Small intestine (tissue), 16 donors: ENCODE results near the gene NDUFA9. TPM values are rescaled to one million over a fixed set of nuclear protein-coding genes. Genes with fewer than 3 reads are reported as not detected.

ENCODE experiments used
- DNase-seq, 2 donors: peaks; one replicate each; pipeline versions ENCODE4 v3.0.0 to v3.0.0-alpha.2; 2013
- FAIRE-seq: peaks from 2 replicates; lab custom pipeline; 2012; peaks lifted over from hg19 to GRCh38; lab: Jason Lieb, UNC
- H3K27ac ChIP-seq, 3 donors: one replicate each; pipeline ENCODE4 v1.5.1; 2013; ENCODE audit warnings: low read length in 2 of 3, mild to moderate bottlenecking in 2 of 3, control low read depth in 1 of 3, inconsistent platforms in 1 of 3, low read depth in 1 of 3, moderate library complexity in 1 of 3
- H3K27me3 ChIP-seq, 3 donors: one replicate each; pipeline ENCODE4 v1.6.1; 2013; ENCODE audit warnings: low read length in 3 of 3, inconsistent platforms in 1 of 3; ENCODE audit not compliant: control insufficient read depth in 3 of 3, insufficient read depth in 3 of 3
- H3K36me3 ChIP-seq, 3 donors: one replicate each; pipeline ENCODE4 v1.6.1; 2013; ENCODE audit warnings: low read length in 3 of 3, inconsistent platforms in 1 of 3, low read depth in 1 of 3, mild to moderate bottlenecking in 1 of 3, moderate library complexity in 1 of 3; ENCODE audit not compliant: control insufficient read depth in 3 of 3, insufficient read depth in 2 of 3
- H3K4me1 ChIP-seq, 3 donors: one replicate each; pipeline ENCODE4 v1.6.1; 2013; ENCODE audit warnings: low read length in 2 of 3, inconsistent platforms in 1 of 3, low read depth in 1 of 3, mild to moderate bottlenecking in 1 of 3, moderate library complexity in 1 of 3; ENCODE audit not compliant: control insufficient read depth in 3 of 3, insufficient read depth in 2 of 3
- H3K4me3 ChIP-seq, 3 donors: one replicate each; pipeline ENCODE4 v1.5.1; 2013; ENCODE audit warnings: low read length in 3 of 3, control low read depth in 1 of 3, inconsistent platforms in 1 of 3, low read depth in 1 of 3, mild to moderate bottlenecking in 1 of 3, moderate library complexity in 1 of 3
- H3K9me3 ChIP-seq, 2 donors: one replicate each; pipeline ENCODE4 v1.6.1; 2013; ENCODE audit warnings: low read depth in 1 of 2, low read length in 1 of 2; ENCODE audit not compliant: control insufficient read depth in 2 of 2, insufficient read depth in 1 of 2
- whole genome bisulfite sequencing, 3 donors: extraction: QIAGEN DNeasy Blood & Tissue Kit; methylation state at CpG; one replicate each; pipeline ENCODE4 v1.1.7; 2013; 5-methylcytosine and 5-hydroxymethylcytosine counted together
- long read RNA-seq, 10 donors: transcript quantifications; one replicate each; lab custom pipeline, GENCODE V29; 2026
- polyA plus RNA-seq, 4 donors: library from polyadenylated mRNA; stranded (reverse) in 3 of 4; unstranded in 1 of 4; fragments of 200-250 nt in 3 of 4; fragments of 120-200 nt in 1 of 4; gene quantifications; one replicate each; pipeline versions ENCODE4 v1.2.1 to v1.2.3, GENCODE V29; 2013
- donor health status: healthy with polysubstance abuse.
- donor health status: control.
- donor health status: control.
- donor health status: Bipolar disorder and iron deficiency.
- donor health status: healthy.

The NDUFA9 gene
- polyA plus RNA-seq, result 100 to 1,000 TPM in 1 of 4 donors, 10 to 100 TPM in 3; 64.6 to 113 (median 75.9) TPM
- long read RNA-seq, donor 1, full-length matches to known transcripts, result 76 of 87 reads
- long read RNA-seq, donor 1, partial matches to known transcripts, result 11 of 87 reads
- long read RNA-seq, donor 1, other reads (novel, unspliced or antisense), result 0 of 87 reads
- long read RNA-seq, donor 2, full-length matches to known transcripts, result 15 of 15 reads
- long read RNA-seq, donor 2, partial matches to known transcripts, result 0 of 15 reads
- long read RNA-seq, donor 2, other reads (novel, unspliced or antisense), result 0 of 15 reads
- long read RNA-seq, donor 3, full-length matches to known transcripts, result 20 of 25 reads
- long read RNA-seq, donor 3, partial matches to known transcripts, result 5 of 25 reads
- long read RNA-seq, donor 3, other reads (novel, unspliced or antisense), result 0 of 25 reads
- long read RNA-seq, donor 4, partial matches to known transcripts, result 0 of 1 reads
- long read RNA-seq, donor 4, other reads (novel, unspliced or antisense), result 0 of 1 reads
- long read RNA-seq, donor 5, full-length matches to known transcripts, result 8 of 16 reads
- long read RNA-seq, donor 5, partial matches to known transcripts, result 8 of 16 reads
- long read RNA-seq, donor 5, other reads (novel, unspliced or antisense), result 0 of 16 reads
- long read RNA-seq, donor 6, full-length matches to known transcripts, result 34 of 46 reads
- long read RNA-seq, donor 6, partial matches to known transcripts, result 12 of 46 reads
- long read RNA-seq, donor 6, other reads (novel, unspliced or antisense), result 0 of 46 reads
- long read RNA-seq, donor 7, result 0 reads
- long read RNA-seq, donor 8, full-length matches to known transcripts, result 1 of 1 reads
- long read RNA-seq, donor 8, partial matches to known transcripts, result 0 of 1 reads
- long read RNA-seq, donor 8, other reads (novel, unspliced or antisense), result 0 of 1 reads
- long read RNA-seq, donor 9, full-length matches to known transcripts, result 8 of 8 reads
- long read RNA-seq, donor 9, partial matches to known transcripts, result 0 of 8 reads
- long read RNA-seq, donor 9, other reads (novel, unspliced or antisense), result 0 of 8 reads
- long read RNA-seq, donor 10, full-length matches to known transcripts, result 46 of 53 reads
- long read RNA-seq, donor 10, partial matches to known transcripts, result 7 of 53 reads
- long read RNA-seq, donor 10, other reads (novel, unspliced or antisense), result 0 of 53 reads

- FAIRE-seq (no peak), DNase-seq (peak; percentile 90 to 95)
- Histone ChIP-seq H3K4me1 (peaks cover 3 to 14% (median 6%) of the 10 kb centered on the region in 3 donors), H3K4me3 (peak within 1 kb of the TSS; percentile 72 to 95 (median 80)), H3K36me3 (no peaks in the 10 kb centered on the region), H3K9me3 (no peaks in the 10 kb centered on the region), H3K27ac (peak within 1 kb of the TSS; percentile 79 to 94 (median 80)), H3K27me3 (no peaks in the 10 kb centered on the region)
- WGBS, 3 donors, result 0 to 1% (median 0%) methylated on average over 39 of the region's 39 CpGs
Observed at GRCh38 chr12:4648501-4649357, at the start of gene NDUFA9, which contains the start of gene AKAP3. Gene NDUFA9, plus strand, starts transcription at chr12:4649114. Its CDS starts 13 bp downstream, at chr12:4649127. Gene AKAP3, minus strand, starts transcription at chr12:4649051. Its CDS starts 10,855 bp downstream, at chr12:4638196.

GRCh38 chr12:4603421-4603820, 45.5 kb upstream of the NDUFA9 start:
- FAIRE-seq, result no peak
- WGBS, 3 donors, result 65 to 80% (median 79%) methylated on average over 7 of the region's 7 CpGs

GRCh38 chr12:4603946-4604345, 45.0 kb upstream of the NDUFA9 start:
- WGBS, 3 donors, result 11 to 13% (median 11%) methylated on average over 1 of the region's 1 CpG
- Histone ChIP-seq H3K4me3 (no peak overlapping the region), H3K36me3 (no peaks in the 10 kb centered on the region), H3K27ac (no peak overlapping the region), H3K27me3 (no peaks in the 10 kb centered on the region), H3K9me3 (no peaks in the 10 kb centered on the region), H3K4me1 (peaks cover 3 to 9% (median 6%) of the 10 kb centered on the region in 3 donors)
- DNase-seq (no peak), FAIRE-seq (no peak)

More at GRCh38 chr12:4603421-4603820, 45.5 kb upstream of the NDUFA9 start:
- Histone ChIP-seq H3K36me3 (no peaks in the 10 kb centered on the region), H3K9me3 (no peaks in the 10 kb centered on the region), H3K4me3 (no peak overlapping the region), H3K4me1 (peaks cover 3 to 9% (median 6%) of the 10 kb centered on the region in 3 donors), H3K27me3 (no peaks in the 10 kb centered on the region), H3K27ac (no peak overlapping the region)
- no peak for DNase-seq

- H3K27ac ChIP-seq, result peak overlapping the region in 2 of 3 donors; percentile 39 to 74
- DNase-seq, result peak; percentile 89 to 91
Observed at GRCh38 chr12:4604684-4605193, 44.2 kb upstream of the NDUFA9 start.

GRCh38 chr12:4607056-4607455, 41.9 kb upstream of the NDUFA9 start:
- Histone ChIP-seq H3K27me3 (no peaks in the 10 kb centered on the region), H3K4me3 (no peak overlapping the region), H3K4me1 (peaks cover 3 to 9% (median 6%) of the 10 kb centered on the region in 3 donors), H3K36me3 (peaks cover 0 to 3% (median 2%) of the 10 kb centered on the region in 3 donors), H3K27ac (no peak overlapping the region), H3K9me3 (no peaks in the 10 kb centered on the region)
- DNase-seq (peak; percentile 47 to 71), FAIRE-seq (no peak)
- 17 to 61% (median 38%) methylated on average over 3 of the region's 3 CpGs for WGBS, 3 donors

More at GRCh38 chr12:4604684-4605193, 44.2 kb upstream of the NDUFA9 start:
- FAIRE-seq, result no peak
- H3K4me1 ChIP-seq, result peaks cover 3 to 9% (median 6%) of the 10 kb centered on the region in 3 donors
- H3K4me3 ChIP-seq, result peak overlapping the region; percentile 73 to 92 (median 82)
- no peaks in the 10 kb centered on the region for H3K9me3 ChIP-seq
- peaks cover 0 to 2% (median 0%) of the 10 kb centered on the region in 3 donors for H3K36me3 ChIP-seq
- 0 to 5% (median 0%) methylated on average over 25 of the region's 25 CpGs for WGBS, 3 donors
- H3K27me3 ChIP-seq, result no peaks in the 10 kb centered on the region

- no peak for FAIRE-seq
- Histone ChIP-seq H3K4me1 (peaks cover 3 to 9% (median 6%) of the 10 kb centered on the region in 3 donors), H3K27ac (no peak overlapping the region), H3K4me3 (no peak overlapping the region), H3K9me3 (no peaks in the 10 kb centered on the region), H3K27me3 (no peaks in the 10 kb centered on the region), H3K36me3 (peaks cover 3 to 8% (median 4%) of the 10 kb centered on the region in 3 donors)
- DNase-seq, result no peak
- 86 to 96% (median 93%) methylated on average over 9 of the region's 9 CpGs for WGBS, 3 donors
Observed at GRCh38 chr12:4609071-4609470, 39.8 kb upstream of the NDUFA9 start.

GRCh38 chr12:4610481-4610880, 38.4 kb upstream of the NDUFA9 start:
- Histone ChIP-seq H3K27me3 (no peaks in the 10 kb centered on the region), H3K4me1 (peaks cover 3 to 9% (median 6%) of the 10 kb centered on the region in 3 donors), H3K9me3 (no peaks in the 10 kb centered on the region), H3K4me3 (no peak overlapping the region), H3K36me3 (peaks cover 3 to 11% (median 4%) of the 10 kb centered on the region in 3 donors), H3K27ac (no peak overlapping the region)
- DNase-seq, result no peak
- FAIRE-seq, result no peak
- WGBS, 3 donors, result 59 to 66% (median 64%) methylated on average over 4 of the region's 4 CpGs
